ENCODE data around the gene NME7.
"Not testable (repeated sequence)": the region's sequence is repeated elsewhere in the genome, so short reads cannot be mapped to it uniquely, and the experiment has no call there.

Gene NME7

GRCh38 chr1:169298441-169298840 is 69.2 kb downstream of the NME7 start:
- no peaks in the 10 kb centered on the region for H3K4me1 ChIP-seq (ENCODE audit: control insufficient read depth, insufficient read depth, low read length)
- DNase-seq (ENCODE audit: low read depth), result no peak
- no peak overlapping the region for H3K9ac ChIP-seq (ENCODE audit: low read length)
- H3K36me3 ChIP-seq (ENCODE audit: control insufficient read depth, insufficient read depth, low read length, severe bottlenecking), result no peaks in the 10 kb centered on the region
- H3K27me3 ChIP-seq (replicated peaks; ENCODE audit: control insufficient read depth, insufficient read depth, low read length), result no peaks in the 10 kb centered on the region
- H3K4me3 ChIP-seq (ENCODE audit: low read length), result no peak overlapping the region
- H3K9me3 ChIP-seq (ENCODE audit: control insufficient read depth, low read length), result no peaks in the 10 kb centered on the region

GRCh38 chr1:169295846-169296245 is 71.8 kb downstream of the NME7 start:
- no peak overlapping the region for H3K4me3 ChIP-seq (ENCODE audit: low read length)
- H3K9ac ChIP-seq (ENCODE audit: low read length), result no peak overlapping the region
- no peaks in the 10 kb centered on the region for H3K9me3 ChIP-seq (ENCODE audit: control insufficient read depth, low read length)
- no peaks in the 10 kb centered on the region for H3K4me1 ChIP-seq (ENCODE audit: control insufficient read depth, insufficient read depth, low read length)
- DNase-seq (ENCODE audit: low read depth), result no peak
- H3K27me3 ChIP-seq (replicated peaks; ENCODE audit: control insufficient read depth, insufficient read depth, low read length), result no peaks in the 10 kb centered on the region
- no peaks in the 10 kb centered on the region for H3K36me3 ChIP-seq (ENCODE audit: control insufficient read depth, insufficient read depth, low read length, severe bottlenecking)

GRCh38 chr1:169295425-169295824 is 72.2 kb downstream of the NME7 start:
- no peak overlapping the region for H3K9ac ChIP-seq (ENCODE audit: low read length)
- no peak for DNase-seq (ENCODE audit: low read depth)
- H3K9me3 ChIP-seq (ENCODE audit: control insufficient read depth, low read length), result no peaks in the 10 kb centered on the region
- H3K4me1 ChIP-seq (ENCODE audit: control insufficient read depth, insufficient read depth, low read length), result no peaks in the 10 kb centered on the region
- no peaks in the 10 kb centered on the region for H3K36me3 ChIP-seq (ENCODE audit: control insufficient read depth, insufficient read depth, low read length, severe bottlenecking)
- no peaks in the 10 kb centered on the region for H3K27me3 ChIP-seq (replicated peaks; ENCODE audit: control insufficient read depth, insufficient read depth, low read length)
- H3K4me3 ChIP-seq (ENCODE audit: low read length), result no peak overlapping the region

- H3K36me3 ChIP-seq (ENCODE audit: control insufficient read depth, insufficient read depth, low read length, severe bottlenecking), result no peaks in the 10 kb centered on the region
- no peak for DNase-seq (ENCODE audit: low read depth)
- H3K9ac ChIP-seq (ENCODE audit: low read length), result no peak overlapping the region
- no peaks in the 10 kb centered on the region for H3K27me3 ChIP-seq (replicated peaks; ENCODE audit: control insufficient read depth, insufficient read depth, low read length)
- H3K4me3 ChIP-seq (ENCODE audit: low read length), result no peak overlapping the region
- no peaks in the 10 kb centered on the region for H3K9me3 ChIP-seq (ENCODE audit: control insufficient read depth, low read length)
- peaks cover 16% of the 10 kb centered on the region for H3K4me1 ChIP-seq (ENCODE audit: control insufficient read depth, insufficient read depth, low read length)
Observed at GRCh38 chr1:169289016-169289415, 78.6 kb downstream of the NME7 start.

- no peak overlapping the region for H3K4me3 ChIP-seq (ENCODE audit: low read length)
- no peaks in the 10 kb centered on the region for H3K9me3 ChIP-seq (ENCODE audit: control insufficient read depth, low read length)
- no peak overlapping the region for H3K9ac ChIP-seq (ENCODE audit: low read length)
- H3K36me3 ChIP-seq (ENCODE audit: control insufficient read depth, insufficient read depth, low read length, severe bottlenecking), result no peaks in the 10 kb centered on the region
- H3K4me1 ChIP-seq (ENCODE audit: control insufficient read depth, insufficient read depth, low read length), result peaks cover 16% of the 10 kb centered on the region
- no peaks in the 10 kb centered on the region for H3K27me3 ChIP-seq (replicated peaks; ENCODE audit: control insufficient read depth, insufficient read depth, low read length)
- peak; percentile 12 for DNase-seq (ENCODE audit: low read depth)
Observed at GRCh38 chr1:169288011-169288414, 79.6 kb downstream of the NME7 start.

GRCh38 chr1:169287280-169287679 is 80.3 kb downstream of the NME7 start:
- no peak for DNase-seq (ENCODE audit: low read depth)
- peaks cover 16% of the 10 kb centered on the region for H3K4me1 ChIP-seq (ENCODE audit: control insufficient read depth, insufficient read depth, low read length)
- no peaks in the 10 kb centered on the region for H3K9me3 ChIP-seq (ENCODE audit: control insufficient read depth, low read length)
- peak overlapping the region; percentile 31 for H3K4me3 ChIP-seq (ENCODE audit: low read length)
- H3K36me3 ChIP-seq (ENCODE audit: control insufficient read depth, insufficient read depth, low read length, severe bottlenecking), result no peaks in the 10 kb centered on the region
- peak overlapping the region; percentile 10 for H3K9ac ChIP-seq (ENCODE audit: low read length)
- H3K27me3 ChIP-seq (replicated peaks; ENCODE audit: control insufficient read depth, insufficient read depth, low read length), result no peaks in the 10 kb centered on the region

GRCh38 chr1:169281562-169281961 is 86.0 kb downstream of the NME7 start:
- H3K36me3 ChIP-seq (ENCODE audit: control insufficient read depth, insufficient read depth, low read length, severe bottlenecking); DNase-seq (ENCODE audit: low read depth): not testable (repeated sequence)

GRCh38 chr1:169271098-169271497 is 96.5 kb downstream of the NME7 start:
- Histone ChIP-seq H3K27me3 (replicated peaks; ENCODE audit: control insufficient read depth, insufficient read depth, low read length) (no peaks in the 10 kb centered on the region), H3K4me3 (ENCODE audit: low read length) (no peak overlapping the region), H3K9me3 (ENCODE audit: control insufficient read depth, low read length) (no peaks in the 10 kb centered on the region), H3K9ac (ENCODE audit: low read length) (no peak overlapping the region), H3K4me1 (ENCODE audit: control insufficient read depth, insufficient read depth, low read length) (no peaks in the 10 kb centered on the region), H3K36me3 (ENCODE audit: control insufficient read depth, insufficient read depth, low read length, severe bottlenecking) (no peaks in the 10 kb centered on the region)
- no peak for DNase-seq (ENCODE audit: low read depth)

More at GRCh38 chr1:169281562-169281961, 86.0 kb downstream of the NME7 start:
- not testable (repeated sequence) for H3K4me1 ChIP-seq (ENCODE audit: control insufficient read depth, insufficient read depth, low read length); H3K9ac ChIP-seq (ENCODE audit: low read length); H3K27me3 ChIP-seq (replicated peaks; ENCODE audit: control insufficient read depth, insufficient read depth, low read length); H3K9me3 ChIP-seq (ENCODE audit: control insufficient read depth, low read length); H3K4me3 ChIP-seq (ENCODE audit: low read length)

GRCh38 chr1:169266133-169266532 is 101.5 kb downstream of the NME7 start:
- Histone ChIP-seq H3K4me3 (ENCODE audit: low read length) (no peak overlapping the region), H3K9ac (ENCODE audit: low read length) (no peak overlapping the region), H3K27me3 (replicated peaks; ENCODE audit: control insufficient read depth, insufficient read depth, low read length) (no peaks in the 10 kb centered on the region), H3K36me3 (ENCODE audit: control insufficient read depth, insufficient read depth, low read length, severe bottlenecking) (no peaks in the 10 kb centered on the region), H3K4me1 (ENCODE audit: control insufficient read depth, insufficient read depth, low read length) (no peaks in the 10 kb centered on the region), H3K9me3 (ENCODE audit: control insufficient read depth, low read length) (no peaks in the 10 kb centered on the region)
- DNase-seq (ENCODE audit: low read depth), result no peak

GRCh38 chr1:169263059-169263458 is 104.5 kb downstream of the NME7 start:
- no peak for DNase-seq (ENCODE audit: low read depth)
- no peaks in the 10 kb centered on the region for H3K9me3 ChIP-seq (ENCODE audit: control insufficient read depth, low read length)
- H3K27me3 ChIP-seq (replicated peaks; ENCODE audit: control insufficient read depth, insufficient read depth, low read length), result no peaks in the 10 kb centered on the region
- no peak overlapping the region for H3K4me3 ChIP-seq (ENCODE audit: low read length)
- H3K36me3 ChIP-seq (ENCODE audit: control insufficient read depth, insufficient read depth, low read length, severe bottlenecking), result peaks cover 5% of the 10 kb centered on the region
- H3K9ac ChIP-seq (ENCODE audit: low read length), result no peak overlapping the region
- H3K4me1 ChIP-seq (ENCODE audit: control insufficient read depth, insufficient read depth, low read length), result no peaks in the 10 kb centered on the region

GRCh38 chr1:169261884-169262283 is 105.7 kb downstream of the NME7 start:
- no peak for DNase-seq (ENCODE audit: low read depth)
- H3K9ac ChIP-seq (ENCODE audit: low read length), result no peak overlapping the region
- H3K4me1 ChIP-seq (ENCODE audit: control insufficient read depth, insufficient read depth, low read length), result no peaks in the 10 kb centered on the region
- no peak overlapping the region for H3K4me3 ChIP-seq (ENCODE audit: low read length)
- H3K27me3 ChIP-seq (replicated peaks; ENCODE audit: control insufficient read depth, insufficient read depth, low read length), result no peaks in the 10 kb centered on the region
- no peaks in the 10 kb centered on the region for H3K9me3 ChIP-seq (ENCODE audit: control insufficient read depth, low read length)
- peaks cover 5% of the 10 kb centered on the region for H3K36me3 ChIP-seq (ENCODE audit: control insufficient read depth, insufficient read depth, low read length, severe bottlenecking)

GRCh38 chr1:169260478-169261151 is 107.0 kb downstream of the NME7 start:
- H3K4me1 ChIP-seq (ENCODE audit: control insufficient read depth, insufficient read depth, low read length), result no peaks in the 10 kb centered on the region
- DNase-seq (ENCODE audit: low read depth), result no peak
- H3K9me3 ChIP-seq (ENCODE audit: control insufficient read depth, low read length), result no peaks in the 10 kb centered on the region
- H3K36me3 ChIP-seq (ENCODE audit: control insufficient read depth, insufficient read depth, low read length, severe bottlenecking), result peaks cover 5% of the 10 kb centered on the region
- H3K27me3 ChIP-seq (replicated peaks; ENCODE audit: control insufficient read depth, insufficient read depth, low read length), result no peaks in the 10 kb centered on the region
- no peak overlapping the region for H3K4me3 ChIP-seq (ENCODE audit: low read length)
- H3K9ac ChIP-seq (ENCODE audit: low read length), result no peak overlapping the region

Measured in adipocyte (in vitro differentiated cells).